ENCODE data around the gene CAMTA1. TPM values are rescaled to one million over a fixed set of nuclear protein-coding genes. Genes with fewer than 3 reads are reported as not detected.

The CAMTA1 gene
- total RNA-seq, 1 donor from 2014 or later, result 99.0 TPM

DNA sequence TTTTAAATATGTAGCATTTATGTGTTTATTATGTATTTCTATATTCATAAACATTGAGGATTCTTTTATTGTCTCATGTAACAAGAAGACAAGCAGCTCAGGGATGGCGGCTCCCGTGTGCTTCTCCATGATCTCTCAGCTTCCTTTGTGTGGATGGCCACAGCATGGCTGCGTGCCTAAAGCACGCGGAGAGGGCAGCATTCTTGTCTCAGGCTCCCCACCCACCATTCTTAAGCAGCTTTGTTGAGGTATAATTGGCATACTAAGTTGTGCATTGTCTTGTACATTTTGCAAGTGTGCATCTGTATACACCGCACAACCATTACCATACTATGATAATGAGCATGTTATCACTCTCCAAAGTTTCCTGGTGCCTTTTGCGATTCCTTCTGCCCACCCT lies 81.6 kb downstream of the CAMTA1 start:
- no peaks in the 10 kb centered on the region for H3K9me3 Mint-ChIP-seq (ENCODE audit: low read depth)
- H3K4me3 Mint-ChIP-seq (ENCODE audit: low read depth), result no peak overlapping the region
- no peak overlapping the region for H3K27ac Mint-ChIP-seq
- no peak for DNase-seq (ENCODE audit: low spot score, unreplicated experiment)
- no peak for TF ChIP-seq CTCF (IDR thresholded peaks at IDR 0.05; ENCODE audit: unreplicated experiment)
- H3K4me1 Mint-ChIP-seq (ENCODE audit: low read depth), result peaks cover 32% of the 10 kb centered on the region
- H3K36me3 Mint-ChIP-seq (ENCODE audit: insufficient read depth), result peaks cover 12% of the 10 kb centered on the region
- no peaks in the 10 kb centered on the region for H3K27me3 Mint-ChIP-seq

- Mint-ChIP-seq H3K36me3 (ENCODE audit: insufficient read depth) (peaks cover 12% of the 10 kb centered on the region), H3K9me3 (ENCODE audit: low read depth) (no peaks in the 10 kb centered on the region), H3K4me3 (ENCODE audit: low read depth) (no peak overlapping the region), H3K27ac (peak overlapping the region; percentile 53), H3K27me3 (no peaks in the 10 kb centered on the region), H3K4me1 (ENCODE audit: low read depth) (peaks cover 32% of the 10 kb centered on the region)
- no peak for TF ChIP-seq CTCF (IDR thresholded peaks at IDR 0.05; ENCODE audit: unreplicated experiment)
- no peak for DNase-seq (ENCODE audit: low spot score, unreplicated experiment)
Observed at GRCh38 chr1:6867321-6867720, 82.1 kb downstream of the CAMTA1 start.

DNA sequence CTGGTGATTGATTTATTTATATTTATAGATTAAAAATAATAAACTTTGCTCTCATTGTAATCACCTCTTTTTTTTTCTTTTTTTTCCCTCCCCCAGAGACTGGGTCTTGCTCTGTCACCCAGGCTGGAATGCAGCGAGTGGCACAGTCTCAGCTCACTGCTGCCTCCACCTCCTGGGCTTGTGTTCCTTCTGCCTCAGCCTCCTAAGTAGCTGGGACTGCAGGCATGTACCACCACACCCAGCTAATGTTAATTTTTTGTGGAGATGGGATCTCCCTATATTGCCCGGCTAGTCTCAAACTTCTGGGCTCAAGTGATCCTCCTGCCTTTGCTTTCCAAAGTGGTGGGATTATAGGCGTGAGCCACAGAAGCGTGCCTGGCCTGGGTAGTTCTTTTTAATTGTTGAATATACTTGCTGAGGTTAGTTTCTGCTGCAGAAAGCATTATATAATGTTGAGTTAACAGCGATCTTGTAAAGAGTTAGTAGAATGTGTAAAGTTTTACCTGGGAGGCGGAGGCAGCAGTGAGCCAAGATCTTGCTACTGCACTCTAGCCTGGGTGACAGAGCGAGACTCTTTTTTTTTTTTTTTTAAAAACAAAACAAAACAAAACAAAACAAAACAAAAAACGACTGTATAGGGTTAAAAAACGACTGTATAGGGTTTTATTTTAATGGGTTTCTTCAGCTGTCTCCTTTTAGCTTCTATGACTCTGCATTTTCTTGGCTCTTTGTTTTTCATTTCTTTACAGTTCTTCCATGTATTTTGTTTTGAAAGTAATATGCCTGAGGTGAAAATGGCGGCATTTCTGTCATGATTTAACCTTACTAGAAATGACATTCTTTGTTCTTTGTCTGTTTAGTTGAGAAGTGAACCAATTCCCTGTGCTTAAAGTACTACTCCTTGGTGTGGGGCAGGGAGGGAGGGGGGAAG lies 82.7 kb downstream of the CAMTA1 start:
- Mint-ChIP-seq H3K36me3 (ENCODE audit: insufficient read depth) (peaks cover 10% of the 10 kb centered on the region), H3K4me3 (ENCODE audit: low read depth) (no peak overlapping the region)

DNA sequence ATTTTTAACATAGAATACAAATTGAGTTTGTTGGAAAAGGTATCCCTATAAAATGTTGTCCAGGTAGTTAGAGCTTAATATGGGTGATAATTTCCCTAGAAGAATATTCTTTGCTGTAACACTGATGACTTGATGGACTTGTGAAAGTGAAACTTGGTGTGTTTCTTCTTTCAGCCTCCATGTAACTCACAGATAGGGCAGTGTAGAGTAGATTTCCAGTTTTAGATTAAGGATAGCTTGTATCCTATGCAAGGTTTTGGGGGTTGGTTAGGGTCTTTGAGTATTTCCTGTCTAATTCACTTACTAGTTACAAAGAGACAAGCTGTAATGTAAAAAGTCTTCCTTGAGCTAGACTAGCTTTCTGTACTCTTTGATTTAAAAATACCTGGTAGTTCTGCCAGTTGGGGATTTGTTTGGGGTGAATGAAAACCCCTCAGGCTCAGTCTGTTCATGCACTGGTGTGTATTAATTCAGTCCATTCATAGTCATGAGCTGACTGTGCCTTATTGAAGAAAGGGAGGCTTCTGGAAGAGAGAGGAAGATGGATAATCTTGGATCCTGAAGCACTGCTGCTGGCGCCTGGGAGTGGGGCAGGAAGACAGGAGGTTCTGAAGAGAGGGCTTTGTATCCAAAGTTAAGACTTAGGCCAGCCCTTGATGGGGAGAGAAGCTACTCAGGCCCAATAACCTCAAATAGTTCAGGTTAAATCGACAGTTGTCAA lies 83.6 kb downstream of the CAMTA1 start:
- Mint-ChIP-seq H3K36me3 (ENCODE audit: insufficient read depth) (peaks cover 7% of the 10 kb centered on the region), H3K27me3 (no peaks in the 10 kb centered on the region), H3K4me3 (ENCODE audit: low read depth) (no peak overlapping the region), H3K27ac (no peak overlapping the region), H3K4me1 (ENCODE audit: low read depth) (peaks cover 20% of the 10 kb centered on the region), H3K9me3 (ENCODE audit: low read depth) (no peaks in the 10 kb centered on the region)
- TF ChIP-seq CTCF (IDR thresholded peaks at IDR 0.05; ENCODE audit: unreplicated experiment), result no peak
- DNase-seq (ENCODE audit: low spot score, unreplicated experiment), result no peak

More for the DNA sequence above, 82.7 kb downstream of the CAMTA1 start:
- Mint-ChIP-seq H3K9me3 (ENCODE audit: low read depth) (no peaks in the 10 kb centered on the region), H3K27ac (no peak overlapping the region), H3K27me3 (no peaks in the 10 kb centered on the region), H3K4me1 (ENCODE audit: low read depth) (peaks cover 26% of the 10 kb centered on the region)
- DNase-seq (ENCODE audit: low spot score, unreplicated experiment), result no peak
- no peak for TF ChIP-seq CTCF (IDR thresholded peaks at IDR 0.05; ENCODE audit: unreplicated experiment)

GRCh38 chr1:6869545-6869944 lies 84.3 kb downstream of the CAMTA1 start:
- Mint-ChIP-seq H3K4me3 (ENCODE audit: low read depth) (no peak overlapping the region), H3K4me1 (ENCODE audit: low read depth) (peaks cover 19% of the 10 kb centered on the region), H3K27me3 (no peaks in the 10 kb centered on the region), H3K36me3 (ENCODE audit: insufficient read depth) (peaks cover 1% of the 10 kb centered on the region), H3K9me3 (ENCODE audit: low read depth) (no peaks in the 10 kb centered on the region), H3K27ac (no peak overlapping the region)
- no peak for TF ChIP-seq CTCF (IDR thresholded peaks at IDR 0.05; ENCODE audit: unreplicated experiment)
- no peak for DNase-seq (ENCODE audit: low spot score, unreplicated experiment)

Measured in progenitor cell of endocrine pancreas (in vitro differentiated cells).